Measurements from ENCODE around the gene CRTAP. TPM values are rescaled to one million over a fixed set of nuclear protein-coding genes. Genes with fewer than 3 reads are reported as not detected.

The CRTAP gene
- total and polyA plus RNA-seq, 2 experiments from 2014 or later: 71.9 to 210 TPM

DNA sequence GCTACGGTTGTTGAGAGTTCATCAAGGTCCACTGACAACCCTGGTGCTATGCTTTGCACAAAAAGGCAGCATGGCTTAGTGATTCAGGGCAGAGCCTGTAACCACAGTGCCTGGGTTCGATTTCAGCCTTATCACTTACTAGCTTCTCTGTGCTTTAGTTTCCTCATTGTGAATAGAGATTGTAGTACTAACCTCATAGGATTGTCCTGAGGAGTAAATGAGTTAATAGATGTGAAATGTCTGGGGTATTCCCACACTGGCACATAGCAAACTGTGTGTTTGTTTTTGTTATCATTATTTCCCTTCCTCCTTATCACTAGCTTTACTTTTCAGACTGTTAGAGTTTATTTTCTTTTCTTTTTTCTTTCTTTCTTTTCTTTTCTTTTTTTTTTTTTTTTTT lies 16.3 kb downstream of the CRTAP start:
- H3K27me3 ChIP-seq (ENCODE audit: insufficient read depth): no peaks in the 10 kb centered on the region
- H2AFZ ChIP-seq: no peak overlapping the region
- no peak for TF ChIP-seq EZH2phosphoT487 (IDR thresholded peaks at IDR 0.05; ENCODE audit: unreplicated experiment)
- TF ChIP-seq JUNB (IDR thresholded peaks at IDR 0.05; ENCODE audit: unreplicated experiment): no peak
- TF ChIP-seq, protein P1, sequence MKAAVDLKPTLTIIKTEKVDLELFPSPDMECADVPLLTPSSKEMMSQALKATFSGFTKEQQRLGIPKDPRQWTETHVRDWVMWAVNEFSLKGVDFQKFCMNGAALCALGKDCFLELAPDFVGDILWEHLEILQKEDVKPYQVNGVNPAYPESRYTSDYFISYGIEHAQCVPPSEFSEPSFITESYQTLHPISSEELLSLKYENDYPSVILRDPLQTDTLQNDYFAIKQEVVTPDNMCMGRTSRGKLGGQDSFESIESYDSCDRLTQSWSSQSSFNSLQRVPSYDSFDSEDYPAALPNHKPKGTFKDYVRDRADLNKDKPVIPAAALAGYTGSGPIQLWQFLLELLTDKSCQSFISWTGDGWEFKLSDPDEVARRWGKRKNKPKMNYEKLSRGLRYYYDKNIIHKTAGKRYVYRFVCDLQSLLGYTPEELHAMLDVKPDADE (IDR thresholded peaks at IDR 0.05): no peak
- no peak for TF ChIP-seq STAT1 (IDR thresholded peaks at IDR 0.05; ENCODE audit: unreplicated experiment)
- TF ChIP-seq ZNF331 (CRISPR knock-in tag; IDR thresholded peaks at IDR 0.05; ENCODE audit: low read depth): no peak
- TF ChIP-seq, protein P2, sequence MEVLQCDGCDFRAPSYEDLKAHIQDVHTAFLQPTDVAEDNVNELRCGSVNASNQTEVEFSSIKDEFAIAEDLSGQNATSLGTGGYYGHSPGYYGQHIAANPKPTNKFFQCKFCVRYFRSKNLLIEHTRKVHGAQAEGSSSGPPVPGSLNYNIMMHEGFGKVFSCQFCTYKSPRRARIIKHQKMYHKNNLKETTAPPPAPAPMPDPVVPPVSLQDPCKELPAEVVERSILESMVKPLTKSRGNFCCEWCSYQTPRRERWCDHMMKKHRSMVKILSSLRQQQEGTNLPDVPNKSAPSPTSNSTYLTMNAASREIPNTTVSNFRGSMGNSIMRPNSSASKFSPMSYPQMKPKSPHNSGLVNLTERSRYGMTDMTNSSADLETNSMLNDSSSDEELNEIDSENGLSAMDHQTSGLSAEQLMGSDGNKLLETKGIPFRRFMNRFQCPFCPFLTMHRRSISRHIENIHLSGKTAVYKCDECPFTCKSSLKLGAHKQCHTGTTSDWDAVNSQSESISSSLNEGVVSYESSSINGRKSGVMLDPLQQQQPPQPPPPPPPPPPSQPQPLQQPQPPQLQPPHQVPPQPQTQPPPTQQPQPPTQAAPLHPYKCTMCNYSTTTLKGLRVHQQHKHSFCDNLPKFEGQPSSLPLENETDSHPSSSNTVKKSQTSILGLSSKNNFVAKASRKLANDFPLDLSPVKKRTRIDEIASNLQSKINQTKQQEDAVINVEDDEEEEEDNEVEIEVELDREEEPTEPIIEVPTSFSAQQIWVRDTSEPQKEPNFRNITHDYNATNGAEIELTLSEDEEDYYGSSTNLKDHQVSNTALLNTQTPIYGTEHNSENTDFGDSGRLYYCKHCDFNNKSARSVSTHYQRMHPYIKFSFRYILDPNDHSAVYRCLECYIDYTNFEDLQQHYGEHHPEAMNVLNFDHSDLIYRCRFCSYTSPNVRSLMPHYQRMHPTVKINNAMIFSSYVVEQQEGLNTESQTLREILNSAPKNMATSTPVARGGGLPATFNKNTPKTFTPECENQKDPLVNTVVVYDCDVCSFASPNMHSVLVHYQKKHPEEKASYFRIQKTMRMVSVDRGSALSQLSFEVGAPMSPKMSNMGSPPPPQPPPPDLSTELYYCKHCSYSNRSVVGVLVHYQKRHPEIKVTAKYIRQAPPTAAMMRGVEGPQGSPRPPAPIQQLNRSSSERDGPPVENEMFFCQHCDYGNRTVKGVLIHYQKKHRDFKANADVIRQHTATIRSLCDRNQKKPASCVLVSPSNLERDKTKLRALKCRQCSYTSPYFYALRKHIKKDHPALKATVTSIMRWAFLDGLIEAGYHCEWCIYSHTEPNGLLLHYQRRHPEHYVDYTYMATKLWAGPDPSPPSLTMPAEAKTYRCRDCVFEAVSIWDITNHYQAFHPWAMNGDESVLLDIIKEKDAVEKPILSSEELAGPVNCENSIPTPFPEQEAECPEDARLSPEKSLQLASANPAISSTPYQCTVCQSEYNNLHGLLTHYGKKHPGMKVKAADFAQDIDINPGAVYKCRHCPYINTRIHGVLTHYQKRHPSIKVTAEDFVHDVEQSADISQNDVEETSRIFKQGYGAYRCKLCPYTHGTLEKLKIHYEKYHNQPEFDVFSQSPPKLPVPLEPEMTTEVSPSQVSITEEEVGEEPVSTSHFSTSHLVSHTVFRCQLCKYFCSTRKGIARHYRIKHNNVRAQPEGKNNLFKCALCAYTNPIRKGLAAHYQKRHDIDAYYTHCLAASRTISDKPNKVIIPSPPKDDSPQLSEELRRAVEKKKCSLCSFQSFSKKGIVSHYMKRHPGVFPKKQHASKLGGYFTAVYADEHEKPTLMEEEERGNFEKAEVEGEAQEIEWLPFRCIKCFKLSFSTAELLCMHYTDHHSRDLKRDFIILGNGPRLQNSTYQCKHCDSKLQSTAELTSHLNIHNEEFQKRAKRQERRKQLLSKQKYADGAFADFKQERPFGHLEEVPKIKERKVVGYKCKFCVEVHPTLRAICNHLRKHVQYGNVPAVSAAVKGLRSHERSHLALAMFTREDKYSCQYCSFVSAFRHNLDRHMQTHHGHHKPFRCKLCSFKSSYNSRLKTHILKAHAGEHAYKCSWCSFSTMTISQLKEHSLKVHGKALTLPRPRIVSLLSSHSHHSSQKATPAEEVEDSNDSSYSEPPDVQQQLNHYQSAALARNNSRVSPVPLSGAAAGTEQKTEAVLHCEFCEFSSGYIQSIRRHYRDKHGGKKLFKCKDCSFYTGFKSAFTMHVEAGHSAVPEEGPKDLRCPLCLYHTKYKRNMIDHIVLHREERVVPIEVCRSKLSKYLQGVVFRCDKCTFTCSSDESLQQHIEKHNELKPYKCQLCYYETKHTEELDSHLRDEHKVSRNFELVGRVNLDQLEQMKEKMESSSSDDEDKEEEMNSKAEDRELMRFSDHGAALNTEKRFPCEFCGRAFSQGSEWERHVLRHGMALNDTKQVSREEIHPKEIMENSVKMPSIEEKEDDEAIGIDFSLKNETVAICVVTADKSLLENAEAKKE (CRISPR knock-in tag; IDR thresholded peaks at IDR 0.05): no peak
- TF ChIP-seq, protein P3, sequence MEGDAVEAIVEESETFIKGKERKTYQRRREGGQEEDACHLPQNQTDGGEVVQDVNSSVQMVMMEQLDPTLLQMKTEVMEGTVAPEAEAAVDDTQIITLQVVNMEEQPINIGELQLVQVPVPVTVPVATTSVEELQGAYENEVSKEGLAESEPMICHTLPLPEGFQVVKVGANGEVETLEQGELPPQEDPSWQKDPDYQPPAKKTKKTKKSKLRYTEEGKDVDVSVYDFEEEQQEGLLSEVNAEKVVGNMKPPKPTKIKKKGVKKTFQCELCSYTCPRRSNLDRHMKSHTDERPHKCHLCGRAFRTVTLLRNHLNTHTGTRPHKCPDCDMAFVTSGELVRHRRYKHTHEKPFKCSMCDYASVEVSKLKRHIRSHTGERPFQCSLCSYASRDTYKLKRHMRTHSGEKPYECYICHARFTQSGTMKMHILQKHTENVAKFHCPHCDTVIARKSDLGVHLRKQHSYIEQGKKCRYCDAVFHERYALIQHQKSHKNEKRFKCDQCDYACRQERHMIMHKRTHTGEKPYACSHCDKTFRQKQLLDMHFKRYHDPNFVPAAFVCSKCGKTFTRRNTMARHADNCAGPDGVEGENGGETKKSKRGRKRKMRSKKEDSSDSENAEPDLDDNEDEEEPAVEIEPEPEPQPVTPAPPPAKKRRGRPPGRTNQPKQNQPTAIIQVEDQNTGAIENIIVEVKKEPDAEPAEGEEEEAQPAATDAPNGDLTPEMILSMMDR (conservative IDR thresholded peaks at IDR 0.05; ENCODE audit: low read depth in 2 of 2): no peak
- TF ChIP-seq ZNF114 (CRISPR knock-in tag; IDR thresholded peaks at IDR 0.05): no peak
- TF ChIP-seq EZH2 (IDR thresholded peaks at IDR 0.05; ENCODE audit: low read depth, unreplicated experiment): no peak
- TF ChIP-seq POLR2AphosphoS5 (IDR thresholded peaks at IDR 0.05; ENCODE audit: low read depth): no peak
- TF ChIP-seq, protein P4, sequence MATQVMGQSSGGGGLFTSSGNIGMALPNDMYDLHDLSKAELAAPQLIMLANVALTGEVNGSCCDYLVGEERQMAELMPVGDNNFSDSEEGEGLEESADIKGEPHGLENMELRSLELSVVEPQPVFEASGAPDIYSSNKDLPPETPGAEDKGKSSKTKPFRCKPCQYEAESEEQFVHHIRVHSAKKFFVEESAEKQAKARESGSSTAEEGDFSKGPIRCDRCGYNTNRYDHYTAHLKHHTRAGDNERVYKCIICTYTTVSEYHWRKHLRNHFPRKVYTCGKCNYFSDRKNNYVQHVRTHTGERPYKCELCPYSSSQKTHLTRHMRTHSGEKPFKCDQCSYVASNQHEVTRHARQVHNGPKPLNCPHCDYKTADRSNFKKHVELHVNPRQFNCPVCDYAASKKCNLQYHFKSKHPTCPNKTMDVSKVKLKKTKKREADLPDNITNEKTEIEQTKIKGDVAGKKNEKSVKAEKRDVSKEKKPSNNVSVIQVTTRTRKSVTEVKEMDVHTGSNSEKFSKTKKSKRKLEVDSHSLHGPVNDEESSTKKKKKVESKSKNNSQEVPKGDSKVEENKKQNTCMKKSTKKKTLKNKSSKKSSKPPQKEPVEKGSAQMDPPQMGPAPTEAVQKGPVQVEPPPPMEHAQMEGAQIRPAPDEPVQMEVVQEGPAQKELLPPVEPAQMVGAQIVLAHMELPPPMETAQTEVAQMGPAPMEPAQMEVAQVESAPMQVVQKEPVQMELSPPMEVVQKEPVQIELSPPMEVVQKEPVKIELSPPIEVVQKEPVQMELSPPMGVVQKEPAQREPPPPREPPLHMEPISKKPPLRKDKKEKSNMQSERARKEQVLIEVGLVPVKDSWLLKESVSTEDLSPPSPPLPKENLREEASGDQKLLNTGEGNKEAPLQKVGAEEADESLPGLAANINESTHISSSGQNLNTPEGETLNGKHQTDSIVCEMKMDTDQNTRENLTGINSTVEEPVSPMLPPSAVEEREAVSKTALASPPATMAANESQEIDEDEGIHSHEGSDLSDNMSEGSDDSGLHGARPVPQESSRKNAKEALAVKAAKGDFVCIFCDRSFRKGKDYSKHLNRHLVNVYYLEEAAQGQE (IDR thresholded peaks at IDR 0.05; ENCODE audit: unreplicated experiment): no peak
- TF ChIP-seq CREB1 (CRISPR knock-in tag; IDR thresholded peaks at IDR 0.05; ENCODE audit: low read depth): no peak
- Mint-ChIP-seq H3K4me3 (no peak overlapping the region), H3K27me3 (ENCODE audit: insufficient read depth, low read depth, poor library complexity) (no peaks in the 10 kb centered on the region), H3K27ac (no peak overlapping the region), H3K4me1 (peaks cover 13% of the 10 kb centered on the region), H3K36me3 (ENCODE audit: low read depth) (peaks cover 41% of the 10 kb centered on the region; the same call in 2 of the 3 replicates), H3K9me3 (no peaks in the 10 kb centered on the region)
- no peak overlapping the region for H3K4me2 ChIP-seq
- no peaks in the 10 kb centered on the region for H3K4me1 ChIP-seq (ENCODE audit: insufficient read depth)
- no peak for DNase-seq (ENCODE audit: low spot score)
- H4K20me1 ChIP-seq (replicated peaks; ENCODE audit: insufficient read depth): no peaks in the 10 kb centered on the region
- peaks cover 29% of the 10 kb centered on the region for H3K36me3 ChIP-seq (ENCODE audit: insufficient read depth)
- H3K4me3 ChIP-seq: no peak overlapping the region
- no peaks in the 10 kb centered on the region for H3K79me2 ChIP-seq (replicated peaks; ENCODE audit: insufficient read depth)
- H3K9me2 ChIP-seq (ENCODE audit: insufficient read depth): no peaks in the 10 kb centered on the region
- H3F3A ChIP-seq (replicated peaks; ENCODE audit: low read depth): no peaks in the 10 kb centered on the region
- no peak overlapping the region for H3K27ac ChIP-seq (ENCODE audit: low read depth)
- ATAC-seq: no peak
